NT2/D1 (cell line): ENCODE measurements around the gene KCNK18.
"Not testable (repeated sequence)": the region's sequence is repeated elsewhere in the genome, so short reads cannot be mapped to it uniquely, and the experiment has no call there.

Experiments
- DNase-seq: peaks from one replicate; pipeline ENCODE4 v3.0.0-alpha.2; 2011; ENCODE audit warnings: low read depth, low spot score
- H3K27me3 ChIP-seq: 2 replicates; pipeline ENCODE4 v1.6.0; 2011; ENCODE audit warnings: mild to moderate bottlenecking; ENCODE audit not compliant: insufficient read length, insufficient read depth
- H3K36me3 ChIP-seq: 2 replicates; pipeline ENCODE4 v1.6.1; 2011; ENCODE audit warnings: mild to moderate bottlenecking, low read length, mixed read lengths; ENCODE audit not compliant: insufficient read depth, insufficient read length
- H3K4me1 ChIP-seq: 2 replicates; pipeline ENCODE4 v1.5.1; 2011; ENCODE audit not compliant: insufficient read depth, insufficient read length
- H3K4me3 ChIP-seq: 2 replicates; pipeline ENCODE4 v1.5.1; 2011; ENCODE audit warnings: low read depth; ENCODE audit not compliant: insufficient read length
- H3K9ac ChIP-seq: 2 replicates; pipeline ENCODE4 v1.6.0; 2011; ENCODE audit warnings: low read depth; ENCODE audit not compliant: insufficient read length
- H3K9me3 ChIP-seq: 2 replicates; pipeline ENCODE4 v1.5.1; 2011; ENCODE audit warnings: mild to moderate bottlenecking, low read length; ENCODE audit not compliant: insufficient read depth
- SUZ12 ChIP-seq: IDR thresholded peaks from 2 replicates; pipeline ENCODE4 v1.6.1; 2011; ENCODE audit not compliant: insufficient read length, insufficient read depth; ENCODE audit errors: extremely low read depth
- YY1 ChIP-seq: IDR thresholded peaks from 2 replicates; pipeline ENCODE4 v1.6.1; 2011; ENCODE audit not compliant: insufficient read length, insufficient read depth
- ZNF274 ChIP-seq: IDR thresholded peaks from 2 replicates; pipeline ENCODE4 v1.6.1; 2011; ENCODE audit warnings: mild to moderate bottlenecking, low read depth, low read length

Gene KCNK18

GRCh38 chr10:117222976-117223692 lies 25.8 kb downstream of the KCNK18 start:
- Histone ChIP-seq H3K27me3 (no peaks in the 10 kb centered on the region), H3K4me3 (no peak overlapping the region), H3K4me1 (peaks cover 6% of the 10 kb centered on the region), H3K9me3 (peaks cover 4% of the 10 kb centered on the region; the same call in 1 of the 2 replicates), H3K9ac (no peak overlapping the region), H3K36me3 (no peaks in the 10 kb centered on the region)
- peak; percentile 64 for DNase-seq
- TF ChIP-seq YY1 (peak; percentile 24), ZNF274 (no peak)

GRCh38 chr10:117223693-117224430 lies 26.6 kb downstream of the KCNK18 start:
- Histone ChIP-seq H3K9ac (no peak overlapping the region), H3K36me3 (no peaks in the 10 kb centered on the region), H3K4me3 (no peak overlapping the region), H3K27me3 (no peaks in the 10 kb centered on the region), H3K4me1 (peaks cover 6% of the 10 kb centered on the region), H3K9me3 (peaks cover 4% of the 10 kb centered on the region; the same call in 1 of the 2 replicates)
- TF ChIP-seq ZNF274 (no peak), SUZ12 (no peak), YY1 (no peak)
- DNase-seq = no peak

GRCh38 chr10:117224881-117225280 lies 27.6 kb downstream of the KCNK18 start:
- Histone ChIP-seq H3K4me1 (peaks cover 6% of the 10 kb centered on the region), H3K9me3 (peaks cover 7% of the 10 kb centered on the region; the same call in 1 of the 2 replicates), H3K4me3 (no peak overlapping the region), H3K27me3 (no peaks in the 10 kb centered on the region), H3K9ac (no peak overlapping the region), H3K36me3 (no peaks in the 10 kb centered on the region)
- DNase-seq = no peak
- no peak for TF ChIP-seq ZNF274

GRCh38 chr10:117226813-117227451 lies 29.6 kb downstream of the KCNK18 start:
- Histone ChIP-seq H3K4me3 (no peak overlapping the region), H3K27me3 (no peaks in the 10 kb centered on the region), H3K4me1 (peaks cover 6% of the 10 kb centered on the region), H3K36me3 (no peaks in the 10 kb centered on the region), H3K9me3 (peaks cover 12% of the 10 kb centered on the region; the same call in 1 of the 2 replicates), H3K9ac (no peak overlapping the region)
- no peak for DNase-seq
- no peak for TF ChIP-seq ZNF274
- TF ChIP-seq SUZ12 = no peak
- TF ChIP-seq YY1 = no peak

GRCh38 chr10:117228210-117228609 lies 30.9 kb downstream of the KCNK18 start:
- H3K4me1 ChIP-seq = peaks cover 2% of the 10 kb centered on the region
- H3K36me3 ChIP-seq = no peaks in the 10 kb centered on the region
- no peak for DNase-seq
- H3K9me3 ChIP-seq = peaks cover 12% of the 10 kb centered on the region; the same call in 1 of the 2 replicates
- no peaks in the 10 kb centered on the region for H3K27me3 ChIP-seq
- no peak overlapping the region for H3K9ac ChIP-seq
- no peak for TF ChIP-seq SUZ12
- no peak for TF ChIP-seq YY1
- TF ChIP-seq ZNF274 = no peak
- H3K4me3 ChIP-seq = no peak overlapping the region

GRCh38 chr10:117230107-117230506 lies 32.8 kb downstream of the KCNK18 start:
- H3K27me3 ChIP-seq, H3K9ac ChIP-seq, H3K36me3 ChIP-seq, H3K4me3 ChIP-seq, DNase-seq, H3K9me3 ChIP-seq, H3K4me1 ChIP-seq: not testable (repeated sequence)

- H3K4me1 ChIP-seq = peaks cover 4% of the 10 kb centered on the region
- H3K9ac ChIP-seq = no peak overlapping the region
- TF ChIP-seq YY1 = no peak
- no peak for DNase-seq
- H3K4me3 ChIP-seq = no peak overlapping the region
- peaks cover 30% of the 10 kb centered on the region for H3K27me3 ChIP-seq
- H3K9me3 ChIP-seq = no peaks in the 10 kb centered on the region
- no peaks in the 10 kb centered on the region for H3K36me3 ChIP-seq
These were observed 40.2 kb downstream of the KCNK18 start for GRCh38 chr10:117237401-117237991.
